ENCODE data around the gene AKAIN1. TPM values are rescaled to one million over a fixed set of nuclear protein-coding genes. Genes with fewer than 3 reads are reported as not detected.

Gene AKAIN1
- total RNA-seq, 1 donor = not detected

- Histone ChIP-seq H3K4me1 (ENCODE audit: insufficient read depth, low read length) (peaks cover 17% of the 10 kb centered on the region), H2AFZ (ENCODE audit: low read length) (peak overlapping the region; percentile 92), H3K9me3 (ENCODE audit: low read depth, low read length) (no peaks in the 10 kb centered on the region), H3K36me3 (ENCODE audit: insufficient read depth, low read length) (peaks cover 4% of the 10 kb centered on the region), H3K79me2 (ENCODE audit: insufficient read depth, low read length) (peaks cover 24% of the 10 kb centered on the region), H3K4me3 (ENCODE audit: insufficient read depth, low read length) (peak overlapping the region; percentile 83), H4K20me1 (ENCODE audit: insufficient read depth, low read length) (no peaks in the 10 kb centered on the region), H3K27me3 (ENCODE audit: insufficient read depth, low read length) (no peaks in the 10 kb centered on the region), H3K4me2 (ENCODE audit: insufficient read depth, low read length) (peak overlapping the region; percentile 93), H3K27ac (ENCODE audit: low read depth, low read length) (peak overlapping the region; percentile 94)
- TF ChIP-seq CTCF (IDR thresholded peaks at IDR 0.05; ENCODE audit: extremely low read depth, low read depth, low read length) = no peak
- DNase-seq (ENCODE audit: insufficient read length, low spot score, missing footprints) = peak; percentile 94
These were observed 40.8 kb upstream of the AKAIN1 start for GRCh38 chr18:5237723-5238370.

- Histone ChIP-seq H4K20me1 (ENCODE audit: insufficient read depth, low read length) (no peaks in the 10 kb centered on the region), H3K27me3 (ENCODE audit: insufficient read depth, low read length) (no peaks in the 10 kb centered on the region), H3K79me2 (ENCODE audit: insufficient read depth, low read length) (peaks cover 24% of the 10 kb centered on the region), H3K4me2 (ENCODE audit: insufficient read depth, low read length) (peak overlapping the region; percentile 93), H3K36me3 (ENCODE audit: insufficient read depth, low read length) (no peaks in the 10 kb centered on the region), H3K4me1 (ENCODE audit: insufficient read depth, low read length) (peaks cover 17% of the 10 kb centered on the region), H3K9me3 (ENCODE audit: low read depth, low read length) (no peaks in the 10 kb centered on the region), H2AFZ (ENCODE audit: low read length) (peak overlapping the region; percentile 92), H3K4me3 (ENCODE audit: insufficient read depth, low read length) (peak overlapping the region; percentile 83), H3K27ac (ENCODE audit: low read depth, low read length) (peak overlapping the region; percentile 94)
- DNase-seq (ENCODE audit: insufficient read length, low spot score, missing footprints) = peak; percentile 29
- no peak for TF ChIP-seq CTCF (IDR thresholded peaks at IDR 0.05; ENCODE audit: extremely low read depth, low read depth, low read length)
These were observed 40.1 kb upstream of the AKAIN1 start for GRCh38 chr18:5237083-5237722.

GRCh38 chr18:5214583-5215351, 17.7 kb upstream of the AKAIN1 start:
- Histone ChIP-seq H3K4me2 (ENCODE audit: insufficient read depth, low read length) (no peak overlapping the region), H4K20me1 (ENCODE audit: insufficient read depth, low read length) (no peaks in the 10 kb centered on the region), H3K9me3 (ENCODE audit: low read depth, low read length) (no peaks in the 10 kb centered on the region), H3K4me1 (ENCODE audit: insufficient read depth, low read length) (no peaks in the 10 kb centered on the region), H3K79me2 (ENCODE audit: insufficient read depth, low read length) (no peaks in the 10 kb centered on the region), H2AFZ (ENCODE audit: low read length) (no peak overlapping the region), H3K27me3 (ENCODE audit: insufficient read depth, low read length) (no peaks in the 10 kb centered on the region), H3K27ac (ENCODE audit: low read depth, low read length) (no peak overlapping the region), H3K36me3 (ENCODE audit: insufficient read depth, low read length) (no peaks in the 10 kb centered on the region), H3K4me3 (ENCODE audit: insufficient read depth, low read length) (no peak overlapping the region)
- DNase-seq (ENCODE audit: insufficient read length, low spot score, missing footprints) = no peak
- no peak for TF ChIP-seq CTCF (IDR thresholded peaks at IDR 0.05; ENCODE audit: extremely low read depth, low read depth, low read length)

All from osteoblast (primary cell).